Measurements from ENCODE around the gene RPS19. TPM values are rescaled to one million over a fixed set of nuclear protein-coding genes. Genes with fewer than 3 reads are reported as not detected.

The RPS19 gene
- total RNA-seq, 4 donors from 2014 or later, result 673 to 1,241 (median 970) TPM

- H3K27me3 ChIP-seq, result no peaks in the 10 kb centered on the region
- H3K4me3 ChIP-seq, result no peak overlapping the region
- H3K4me1 ChIP-seq, result peaks cover 0 to 27% (median 6%) of the 10 kb centered on the region in 3 donors
- H3K27ac ChIP-seq, result no peak overlapping the region
- no peak for ATAC-seq
- H3K9me3 ChIP-seq, result no peaks in the 10 kb centered on the region
- TF ChIP-seq CTCF (IDR thresholded peaks at IDR 0.05) (no peak), EP300 (IDR thresholded peaks at IDR 0.05) (no peak), POLR2A (IDR thresholded peaks at IDR 0.05) (no peak), POLR2AphosphoS5 (IDR thresholded peaks at IDR 0.05) (no peak)
- H3K36me3 ChIP-seq, result no peaks in the 10 kb centered on the region
- 45 to 100% methylated on average over 1 to 4 of the region's 5 CpGs for WGBS, 2 donors (ENCODE audit: low coverage in 1 of 2)
These were observed 20.3 kb downstream of the RPS19 start for GRCh38 chr19:41880329-41880708.

- peak; percentile 16 for TF ChIP-seq POLR2AphosphoS5 (IDR thresholded peaks at IDR 0.05)
- TF ChIP-seq POLR2A (IDR thresholded peaks at IDR 0.05), result peak; percentile 42 to 54
- TF ChIP-seq CTCF (IDR thresholded peaks at IDR 0.05), result no peak
These were observed 22.8 kb downstream of the RPS19 start, which contains the start of gene ARHGEF1 for GRCh38 chr19:41882568-41883462. Gene ARHGEF1 (plus strand): TSS chr19:41883184. CDS start chr19:41888083, 4,899 bp downstream.

GRCh38 chr19:41883463-41883820 is 23.4 kb downstream of the RPS19 start:
- TF ChIP-seq CTCF (IDR thresholded peaks at IDR 0.05) (no peak), POLR2A (IDR thresholded peaks at IDR 0.05) (no peak), EP300 (IDR thresholded peaks at IDR 0.05) (no peak), POLR2AphosphoS5 (IDR thresholded peaks at IDR 0.05) (no peak)
- peak overlapping the region; percentile 94 for H3K4me3 ChIP-seq
- ATAC-seq, result no peak
- peaks cover 0 to 7% of the 10 kb centered on the region in 2 donors for H3K36me3 ChIP-seq
- H3K4me1 ChIP-seq, result peaks cover 0 to 58% (median 10%) of the 10 kb centered on the region in 3 donors
- 0 to 2% methylated on average over 5 to 7 of the region's 23 CpGs for WGBS, 2 donors (ENCODE audit: low coverage in 1 of 2)
- no peaks in the 10 kb centered on the region for H3K9me3 ChIP-seq
- no peaks in the 10 kb centered on the region for H3K27me3 ChIP-seq
- H3K27ac ChIP-seq, result peak overlapping the region; percentile 59 to 89 (median 86)

More at GRCh38 chr19:41882568-41883462, 22.8 kb downstream of the RPS19 start, which contains the start of gene ARHGEF1:
- no peak for ATAC-seq
- Histone ChIP-seq H3K4me3 (peak within 1 kb of the TSS; percentile 94), H3K27ac (peak within 1 kb of the TSS; percentile 59 to 89 (median 86)), H3K4me1 (peaks cover 0 to 52% (median 10%) of the 10 kb centered on the region in 3 donors), H3K36me3 (peaks cover 0 to under 1% of the 10 kb centered on the region in 2 donors), H3K9me3 (no peaks in the 10 kb centered on the region), H3K27me3 (no peaks in the 10 kb centered on the region)
- 2 to 16% methylated on average over 9 to 27 of the region's 80 CpGs for WGBS, 2 donors (ENCODE audit: low coverage in 1 of 2)

GRCh38 chr19:41883821-41884733 is 24.0 kb downstream of the RPS19 start:
- Histone ChIP-seq H3K36me3 (peaks cover 0 to 13% of the 10 kb centered on the region in 2 donors), H3K4me3 (peak overlapping the region; percentile 94), H3K27me3 (no peaks in the 10 kb centered on the region), H3K27ac (peak overlapping the region in 3 of 4 donors; percentile 86 to 89 (median 87)), H3K9me3 (no peaks in the 10 kb centered on the region), H3K4me1 (peaks cover 0 to 59% (median 10%) of the 10 kb centered on the region in 3 donors)
- peak; percentile 99 for ATAC-seq
- TF ChIP-seq CTCF (IDR thresholded peaks at IDR 0.05), result peak in 1 of 4 experiments; percentile 55
- TF ChIP-seq EP300 (IDR thresholded peaks at IDR 0.05), result no peak
- TF ChIP-seq POLR2AphosphoS5 (IDR thresholded peaks at IDR 0.05), result peak; percentile 66
- peak in 1 of 2 donors; percentile 54 for TF ChIP-seq POLR2A (IDR thresholded peaks at IDR 0.05)
- WGBS, 2 donors (ENCODE audit: low coverage in 1 of 2), result 0 to 2% methylated on average over 1 to 26 of the region's 66 CpGs
